ENCODE measurements around the gene CDC73.
"Not testable (repeated sequence)": the region's sequence is repeated elsewhere in the genome, so short reads cannot be mapped to it uniquely, and the experiment has no call there.

CDC73 gene

GRCh38 chr1:193283016-193283415 lies 161.2 kb downstream of the CDC73 start:
- DNase-seq (ENCODE audit: low read depth in 2 of 3, low spot score in 2 of 3), result no peak

DNA sequence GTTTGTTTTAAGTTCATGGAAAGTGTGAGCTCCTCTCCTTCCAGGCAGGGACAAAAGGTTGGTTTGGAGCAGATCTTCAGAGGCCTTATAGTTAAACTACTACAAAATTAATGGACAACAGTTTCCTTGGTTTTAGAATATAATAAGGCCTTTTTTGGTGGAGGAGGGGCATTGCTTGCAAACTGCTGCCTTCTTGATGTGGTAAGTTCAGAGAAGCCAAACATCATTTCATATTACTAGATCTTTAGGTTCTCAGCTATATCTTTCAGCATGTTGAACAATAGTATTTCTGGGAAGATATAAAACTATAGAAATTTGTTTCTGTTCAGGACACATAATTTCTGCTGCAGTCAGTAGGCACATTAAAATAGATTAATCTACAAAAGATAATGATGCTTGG lies 162.4 kb downstream of the CDC73 start:
- DNase-seq (ENCODE audit: low read depth in 2 of 3, low spot score in 2 of 3), result no peak

- no peak for DNase-seq (ENCODE audit: low read depth in 2 of 3, low spot score in 2 of 3)
Observed at GRCh38 chr1:193285641-193286040, 163.8 kb downstream of the CDC73 start.

- not testable (repeated sequence) for DNase-seq (ENCODE audit: low read depth in 2 of 3, low spot score in 2 of 3)
Observed at GRCh38 chr1:193288548-193289080, 166.8 kb downstream of the CDC73 start.

- no peak for DNase-seq (ENCODE audit: low read depth in 2 of 3, low spot score in 2 of 3)
Observed at GRCh38 chr1:193293726-193294125, 171.9 kb downstream of the CDC73 start.

GRCh38 chr1:193299038-193299437 lies 177.2 kb downstream of the CDC73 start:
- no peak for DNase-seq (ENCODE audit: low read depth in 2 of 3, low spot score in 2 of 3)

GRCh38 chr1:193301746-193302145 lies 179.9 kb downstream of the CDC73 start:
- DNase-seq (ENCODE audit: low read depth in 2 of 3, low spot score in 2 of 3), result no peak

- no peak for DNase-seq (ENCODE audit: low read depth in 2 of 3, low spot score in 2 of 3)
Observed at GRCh38 chr1:193303849-193304248, 182.0 kb downstream of the CDC73 start.
